ENCODE data around the gene KCNMA1. TPM values are rescaled to one million over a fixed set of nuclear protein-coding genes. Genes with fewer than 3 reads are reported as not detected.

KCNMA1 gene
- total and polyA plus RNA-seq, 7 experiments from 2014 or later, result 0.42 TPM; not detected in 6

- no peak overlapping the region for H3K4me3 ChIP-seq (ENCODE audit: low read length)
- ChIA-PET CTCF (no interaction called here), POLR2A (no interaction called here)
- no peaks in the 10 kb centered on the region for H3K36me3 Mint-ChIP-seq
- H3K9me3 Mint-ChIP-seq, result peaks cover 0 to 3% (median 0%) of the 10 kb centered on the region in 11 donors
- DNase-seq (no peak), ATAC-seq (no peak)
- H3K9me3 ChIP-seq (ENCODE audit: control insufficient read depth in 2 of 3, low read length in 3 of 3), result no peaks in the 10 kb centered on the region
- H3K27ac ChIP-seq (ENCODE audit: low read depth, low read length), result no peak overlapping the region
- H3K27me3 ChIP-seq (ENCODE audit: control insufficient read depth in 2 of 2, insufficient read depth in 2 of 2, low read length in 2 of 2), result no peaks in the 10 kb centered on the region
- no peak overlapping the region for H3K4me3 Mint-ChIP-seq
- no peaks in the 10 kb centered on the region for H3K36me3 ChIP-seq (ENCODE audit: control insufficient read depth in 2 of 3, insufficient read depth in 3 of 3, low read length in 3 of 3)
- H3K27ac Mint-ChIP-seq, result no peak overlapping the region
- intact Hi-C loops (cut with micrococcal nuclease), result no loop called here
- H3K4me1 Mint-ChIP-seq, result no peaks in the 10 kb centered on the region
- H3K4me1 ChIP-seq (ENCODE audit: control insufficient read depth in 2 of 2, insufficient read depth in 2 of 2, low read length in 2 of 2), result no peaks in the 10 kb centered on the region
- peaks cover 0 to 8% (median 5%) of the 10 kb centered on the region in 5 donors for H3K27me3 Mint-ChIP-seq
These were observed 734.7 kb downstream of the KCNMA1 start for GRCh38 chr10:76902949-76903348.

GRCh38 chr10:76901701-76902100 lies 735.9 kb downstream of the KCNMA1 start:
- Histone ChIP-seq H3K36me3 (ENCODE audit: control insufficient read depth in 2 of 3, insufficient read depth in 3 of 3, low read length in 3 of 3) (no peaks in the 10 kb centered on the region), H3K27me3 (ENCODE audit: control insufficient read depth in 2 of 2, insufficient read depth in 2 of 2, low read length in 2 of 2) (no peaks in the 10 kb centered on the region), H3K4me3 (ENCODE audit: low read length) (no peak overlapping the region), H3K4me1 (ENCODE audit: control insufficient read depth in 2 of 2, insufficient read depth in 2 of 2, low read length in 2 of 2) (no peaks in the 10 kb centered on the region), H3K9me3 (ENCODE audit: control insufficient read depth in 2 of 3, low read length in 3 of 3) (no peaks in the 10 kb centered on the region), H3K27ac (ENCODE audit: low read depth, low read length) (no peak overlapping the region)
- CTCF ChIA-PET, result no interaction called here
- ATAC-seq (no peak), DNase-seq (no peak)
- Mint-ChIP-seq H3K9me3 (peaks cover 0 to 5% (median 0%) of the 10 kb centered on the region in 11 donors), H3K4me3 (no peak overlapping the region), H3K36me3 (no peaks in the 10 kb centered on the region), H3K27ac (no peak overlapping the region), H3K4me1 (no peaks in the 10 kb centered on the region), H3K27me3 (peaks cover 0 to 8% (median 5%) of the 10 kb centered on the region in 5 donors)
- intact Hi-C loops (cut with micrococcal nuclease), result no loop called here
- POLR2A ChIA-PET, result no interaction called here

DNA sequence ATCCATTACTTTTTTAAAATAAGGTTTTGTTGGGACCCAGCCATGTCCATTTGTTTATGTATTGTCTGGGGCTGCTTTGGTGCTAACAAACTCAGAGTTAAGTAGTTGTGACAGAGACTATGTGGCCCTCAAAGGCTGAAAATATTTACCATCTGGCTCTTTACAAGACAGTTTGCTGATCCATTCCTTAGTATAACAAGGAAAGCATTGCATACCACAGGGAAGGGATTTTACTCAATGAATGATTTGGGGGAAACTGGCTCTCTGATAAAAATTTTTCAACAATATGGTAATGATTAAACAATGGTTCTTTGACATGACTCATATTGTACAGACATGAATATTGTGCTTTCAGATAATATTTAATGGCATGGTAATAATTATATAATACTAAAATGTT lies 738.1 kb downstream of the KCNMA1 start:
- ChIA-PET POLR2A (no interaction called here), CTCF (no interaction called here)

GRCh38 chr10:76892766-76893479 lies 744.7 kb downstream of the KCNMA1 start:
- no peaks in the 10 kb centered on the region for H3K4me1 Mint-ChIP-seq
- no peak overlapping the region for H3K27ac ChIP-seq (ENCODE audit: low read depth, low read length)
- no peaks in the 10 kb centered on the region for H3K27me3 ChIP-seq (ENCODE audit: control insufficient read depth in 2 of 2, insufficient read depth in 2 of 2, low read length in 2 of 2)
- ChIA-PET CTCF (interaction anchor here (0.8 kb wide), 1 partner anchor 694 kb away, joined by 3 read pairs; no protein-coding TSS in a partner anchor), POLR2A (no interaction called here)
- H3K36me3 Mint-ChIP-seq, result peaks cover 0 to 4% (median 0%) of the 10 kb centered on the region in 5 donors
- peaks cover 0 to 31% (median 0%) of the 10 kb centered on the region in 5 donors for H3K27me3 Mint-ChIP-seq
- intact Hi-C loops (cut with micrococcal nuclease), result no loop called here
- H3K9me3 Mint-ChIP-seq, result peaks cover 0 to 16% (median 7%) of the 10 kb centered on the region in 11 donors
- no peaks in the 10 kb centered on the region for H3K36me3 ChIP-seq (ENCODE audit: control insufficient read depth in 2 of 3, insufficient read depth in 3 of 3, low read length in 3 of 3)
- H3K27ac Mint-ChIP-seq, result no peak overlapping the region
- H3K4me3 ChIP-seq (ENCODE audit: low read length), result no peak overlapping the region
- H3K4me1 ChIP-seq (ENCODE audit: control insufficient read depth in 2 of 2, insufficient read depth in 2 of 2, low read length in 2 of 2), result no peaks in the 10 kb centered on the region
- no peak overlapping the region for H3K4me3 Mint-ChIP-seq
- DNase-seq (no peak), ATAC-seq (no peak)
- H3K9me3 ChIP-seq (ENCODE audit: control insufficient read depth in 2 of 3, low read length in 3 of 3), result no peaks in the 10 kb centered on the region

More for the DNA sequence above, 738.1 kb downstream of the KCNMA1 start:
- H3K9me3 Mint-ChIP-seq, result peaks cover 0 to 14% (median 7%) of the 10 kb centered on the region in 11 donors
- H3K36me3 ChIP-seq (ENCODE audit: control insufficient read depth in 2 of 3, insufficient read depth in 3 of 3, low read length in 3 of 3), result no peaks in the 10 kb centered on the region
- H3K27me3 Mint-ChIP-seq, result peaks cover 0 to 11% (median 2%) of the 10 kb centered on the region in 5 donors
- H3K4me1 ChIP-seq (ENCODE audit: control insufficient read depth in 2 of 2, insufficient read depth in 2 of 2, low read length in 2 of 2), result no peaks in the 10 kb centered on the region
- no peak overlapping the region for H3K4me3 ChIP-seq (ENCODE audit: low read length)
- ATAC-seq, result no peak
- no peaks in the 10 kb centered on the region for H3K27me3 ChIP-seq (ENCODE audit: control insufficient read depth in 2 of 2, insufficient read depth in 2 of 2, low read length in 2 of 2)
- intact Hi-C loops (cut with micrococcal nuclease), result no loop called here
- H3K4me3 Mint-ChIP-seq, result no peak overlapping the region
- no peaks in the 10 kb centered on the region for H3K9me3 ChIP-seq (ENCODE audit: control insufficient read depth in 2 of 3, low read length in 3 of 3)
- H3K36me3 Mint-ChIP-seq, result peaks cover 0 to 4% (median 0%) of the 10 kb centered on the region in 5 donors
- no peak for DNase-seq
- no peak overlapping the region for H3K27ac Mint-ChIP-seq
- no peaks in the 10 kb centered on the region for H3K4me1 Mint-ChIP-seq
- no peak overlapping the region for H3K27ac ChIP-seq (ENCODE audit: low read depth, low read length)

- Mint-ChIP-seq H3K9me3 (peaks cover 0 to 5% (median 0%) of the 10 kb centered on the region in 11 donors), H3K27ac (no peak overlapping the region), H3K27me3 (peaks cover 0 to 28% (median 12%) of the 10 kb centered on the region in 5 donors), H3K36me3 (no peaks in the 10 kb centered on the region), H3K4me3 (no peak overlapping the region), H3K4me1 (peaks cover 0 to 7% (median 0%) of the 10 kb centered on the region in 7 donors)
- Histone ChIP-seq H3K4me3 (ENCODE audit: low read length) (no peak overlapping the region), H3K27ac (ENCODE audit: low read depth, low read length) (no peak overlapping the region), H3K9me3 (ENCODE audit: control insufficient read depth in 2 of 3, low read length in 3 of 3) (no peaks in the 10 kb centered on the region), H3K27me3 (ENCODE audit: control insufficient read depth in 2 of 2, insufficient read depth in 2 of 2, low read length in 2 of 2) (no peaks in the 10 kb centered on the region), H3K4me1 (ENCODE audit: control insufficient read depth in 2 of 2, insufficient read depth in 2 of 2, low read length in 2 of 2) (no peaks in the 10 kb centered on the region), H3K36me3 (ENCODE audit: control insufficient read depth in 2 of 3, insufficient read depth in 3 of 3, low read length in 3 of 3) (no peaks in the 10 kb centered on the region)
- intact Hi-C loops (cut with micrococcal nuclease), result no loop called here
- CTCF ChIA-PET, result no interaction called here
- DNase-seq (no peak), ATAC-seq (no peak)
- POLR2A ChIA-PET, result no interaction called here
These were observed 750.2 kb downstream of the KCNMA1 start for GRCh38 chr10:76887223-76888010.

- Histone ChIP-seq H3K27ac (ENCODE audit: low read depth, low read length) (no peak overlapping the region), H3K4me3 (ENCODE audit: low read length) (no peak overlapping the region), H3K9me3 (ENCODE audit: control insufficient read depth in 2 of 3, low read length in 3 of 3) (no peaks in the 10 kb centered on the region), H3K36me3 (ENCODE audit: control insufficient read depth in 2 of 3, insufficient read depth in 3 of 3, low read length in 3 of 3) (no peaks in the 10 kb centered on the region), H3K4me1 (ENCODE audit: control insufficient read depth in 2 of 2, insufficient read depth in 2 of 2, low read length in 2 of 2) (no peaks in the 10 kb centered on the region), H3K27me3 (ENCODE audit: control insufficient read depth in 2 of 2, insufficient read depth in 2 of 2, low read length in 2 of 2) (no peaks in the 10 kb centered on the region)
- no peak overlapping the region for H3K27ac Mint-ChIP-seq
- peaks cover 0 to 12% (median 0%) of the 10 kb centered on the region in 7 donors for H3K4me1 Mint-ChIP-seq
- H3K4me3 Mint-ChIP-seq, result no peak overlapping the region
- H3K9me3 Mint-ChIP-seq, result peaks cover 0 to 4% (median 0%) of the 10 kb centered on the region in 11 donors
- no peak for ATAC-seq
- ChIA-PET POLR2A (no interaction called here), CTCF (no interaction called here)
- peaks cover 0 to 19% (median 14%) of the 10 kb centered on the region in 5 donors for H3K27me3 Mint-ChIP-seq
- DNase-seq, result no peak
- H3K36me3 Mint-ChIP-seq, result no peaks in the 10 kb centered on the region
- intact Hi-C loops (cut with micrococcal nuclease), result no loop called here
These were observed 751.8 kb downstream of the KCNMA1 start for GRCh38 chr10:76885816-76886215.

Data from naive thymus-derived CD4-positive, alpha-beta T cell (primary cell).